HT1080 (cell line): ENCODE data around the gene ACADS. TPM values are rescaled to one million over a fixed set of nuclear protein-coding genes. Genes with fewer than 3 reads are reported as not detected.
A peak's percentile ranks its signal among the peaks of the same experiment; 100 is the strongest.
"Not testable (repeated sequence)": the region's sequence is repeated elsewhere in the genome, so short reads cannot be mapped to it uniquely, and the experiment has no call there.

Source experiments
- DNase-seq: peaks from one replicate; pipeline ENCODE4 v3.0.0-alpha.2; 2015; ENCODE audit warnings: low read depth
- total RNA-seq: library from RNA; depleted of rRNA; stranded (reverse); fragments of >200 nt; shearing (Covaris generic); gene quantifications from 2 replicates; pipeline ENCODE4 v1.2.3, GENCODE V29; 2014

ACADS gene
- total RNA-seq, 1 experiment from 2014 or later = 5.6 TPM

DNA sequence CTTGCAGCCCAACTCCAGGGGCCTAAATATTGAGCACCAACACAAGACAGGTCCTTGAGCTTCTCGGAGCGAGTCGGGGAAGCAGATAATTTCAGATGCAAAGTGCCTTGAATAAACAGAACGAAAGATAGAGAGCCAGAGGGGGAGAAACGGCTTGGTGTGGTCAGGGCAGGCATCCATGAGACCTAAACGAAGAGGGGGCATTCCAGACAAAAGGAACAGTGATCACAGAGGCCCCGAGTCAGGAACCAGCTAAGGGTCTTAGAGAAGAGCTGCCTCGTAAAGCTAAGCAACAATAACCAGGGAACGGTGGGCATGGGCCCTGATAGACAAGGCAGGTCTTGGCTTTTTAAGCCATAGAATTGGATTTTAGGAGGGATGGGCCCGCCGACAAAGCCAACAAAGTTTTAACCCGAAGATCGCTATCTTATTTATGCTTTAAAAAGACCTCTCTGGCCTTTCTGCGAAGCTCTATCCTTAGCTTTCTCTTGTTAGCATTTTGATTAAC lies 421 bp upstream of the ACADS start:
- DNase-seq = no peak

DNA sequence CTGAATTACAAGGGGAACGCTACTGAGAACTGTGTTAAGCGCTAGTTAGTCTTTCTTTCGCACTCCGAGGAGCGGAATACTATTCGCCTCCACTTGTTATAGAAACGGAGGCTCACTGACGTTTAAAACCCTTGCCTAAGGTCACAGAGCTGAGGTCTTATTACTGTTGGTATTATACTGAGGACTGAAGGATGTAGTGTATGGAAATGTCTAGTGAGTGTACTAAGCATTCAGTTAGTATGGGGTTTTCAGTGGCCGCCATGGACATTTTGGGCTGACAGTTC lies 826 bp downstream of the ACADS start:
- no peak for DNase-seq

DNA sequence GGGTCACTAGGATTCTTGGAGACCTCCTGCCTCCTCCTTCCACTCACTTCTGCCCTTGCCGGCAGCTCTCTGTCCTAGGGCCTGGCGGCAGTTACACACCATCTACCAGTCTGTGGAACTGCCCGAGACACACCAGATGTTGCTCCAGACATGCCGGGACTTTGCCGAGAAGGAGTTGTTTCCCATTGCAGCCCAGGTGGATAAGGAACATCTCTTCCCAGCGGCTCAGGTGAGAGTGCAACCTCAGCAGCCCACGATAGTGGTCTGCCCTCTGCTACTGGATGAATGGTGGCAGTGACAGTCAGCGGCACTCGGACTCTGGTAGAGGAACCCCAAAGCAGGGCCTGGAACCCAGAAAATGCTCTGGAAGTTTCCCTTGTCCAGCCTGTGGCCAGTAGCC lies 1.3 kb downstream of the ACADS start:
- DNase-seq = no peak

DNA sequence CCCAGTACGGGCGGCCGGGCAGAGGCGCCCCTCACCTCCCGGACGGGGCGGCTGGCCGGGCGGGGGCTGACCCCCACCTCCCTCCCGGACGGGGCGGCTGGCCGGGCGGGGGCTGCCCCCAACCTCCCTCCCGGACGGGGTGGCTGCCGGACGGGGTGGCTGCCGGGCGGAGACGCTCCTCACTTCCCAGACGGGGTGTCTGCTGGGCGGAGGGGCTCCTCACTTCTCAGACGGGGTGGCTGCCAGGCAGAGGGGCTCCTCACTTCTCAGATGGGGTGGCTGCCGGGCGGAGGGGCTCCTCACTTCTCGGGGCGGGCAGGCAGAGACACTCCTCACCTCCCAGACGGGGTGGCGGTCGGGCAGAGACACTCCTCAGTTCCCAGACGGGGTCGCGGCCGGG lies 6.6 kb downstream of the ACADS start:
- DNase-seq = not testable (repeated sequence)

DNA sequence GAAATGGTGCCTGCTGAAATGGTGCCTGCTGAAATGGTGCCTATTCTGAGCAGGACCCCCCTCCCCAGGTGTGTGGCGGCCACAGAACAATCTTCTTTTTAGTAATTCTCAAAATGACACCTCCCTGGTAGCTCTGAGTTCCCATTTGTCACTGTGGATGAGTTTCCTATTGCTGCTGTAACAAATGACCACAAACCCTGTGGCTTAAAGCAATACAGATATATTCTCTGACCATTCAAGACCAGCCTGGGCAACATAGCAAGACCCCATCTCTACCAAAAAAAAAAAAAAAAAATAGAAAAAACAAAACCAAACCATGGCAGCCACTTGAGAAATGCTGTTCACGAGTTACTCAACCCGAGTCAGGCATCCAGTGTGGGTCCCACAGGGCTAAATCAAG lies 7.9 kb downstream of the ACADS start:
- DNase-seq = no peak

DNA sequence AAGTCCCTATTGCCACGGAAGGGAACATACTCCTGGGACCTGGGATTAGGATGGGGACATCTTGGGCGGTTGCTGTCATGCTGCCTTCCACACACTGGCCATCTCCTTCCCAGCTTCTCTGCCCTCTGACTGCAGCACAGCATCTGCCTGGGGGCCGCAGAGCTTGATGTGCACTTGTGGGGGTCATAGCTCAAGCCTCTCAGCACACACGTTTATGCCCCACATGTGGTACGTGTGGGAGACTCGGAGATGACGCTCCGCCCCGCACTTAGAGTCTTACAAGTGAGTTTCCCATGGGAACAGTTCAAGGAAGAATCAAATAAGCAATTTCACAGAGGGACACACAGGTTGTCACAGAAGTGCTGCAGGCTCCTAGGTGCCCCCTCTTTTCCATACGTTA lies 8.6 kb downstream of the ACADS start:
- no peak for DNase-seq

DNA sequence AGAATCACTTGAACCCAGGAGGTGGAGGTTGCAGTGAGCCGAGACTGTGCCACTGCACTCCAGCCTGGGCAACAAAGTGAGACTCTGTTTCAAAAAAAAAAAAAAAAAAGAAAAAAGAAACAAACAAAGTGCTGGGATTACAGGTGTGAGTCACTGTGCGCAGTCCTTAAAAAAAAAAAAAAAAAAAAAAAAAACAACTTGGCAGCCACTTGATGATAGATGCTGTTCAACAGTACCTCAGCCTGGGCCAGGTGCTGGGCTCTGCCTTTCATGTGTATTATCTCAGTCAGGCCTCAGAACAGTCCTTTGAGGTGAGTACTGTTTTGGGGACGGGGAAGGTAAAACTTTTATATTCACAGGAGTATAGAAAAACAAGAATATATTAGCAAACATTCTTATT lies 9.6 kb downstream of the ACADS start:
- DNase-seq = peak; percentile 70

DNA sequence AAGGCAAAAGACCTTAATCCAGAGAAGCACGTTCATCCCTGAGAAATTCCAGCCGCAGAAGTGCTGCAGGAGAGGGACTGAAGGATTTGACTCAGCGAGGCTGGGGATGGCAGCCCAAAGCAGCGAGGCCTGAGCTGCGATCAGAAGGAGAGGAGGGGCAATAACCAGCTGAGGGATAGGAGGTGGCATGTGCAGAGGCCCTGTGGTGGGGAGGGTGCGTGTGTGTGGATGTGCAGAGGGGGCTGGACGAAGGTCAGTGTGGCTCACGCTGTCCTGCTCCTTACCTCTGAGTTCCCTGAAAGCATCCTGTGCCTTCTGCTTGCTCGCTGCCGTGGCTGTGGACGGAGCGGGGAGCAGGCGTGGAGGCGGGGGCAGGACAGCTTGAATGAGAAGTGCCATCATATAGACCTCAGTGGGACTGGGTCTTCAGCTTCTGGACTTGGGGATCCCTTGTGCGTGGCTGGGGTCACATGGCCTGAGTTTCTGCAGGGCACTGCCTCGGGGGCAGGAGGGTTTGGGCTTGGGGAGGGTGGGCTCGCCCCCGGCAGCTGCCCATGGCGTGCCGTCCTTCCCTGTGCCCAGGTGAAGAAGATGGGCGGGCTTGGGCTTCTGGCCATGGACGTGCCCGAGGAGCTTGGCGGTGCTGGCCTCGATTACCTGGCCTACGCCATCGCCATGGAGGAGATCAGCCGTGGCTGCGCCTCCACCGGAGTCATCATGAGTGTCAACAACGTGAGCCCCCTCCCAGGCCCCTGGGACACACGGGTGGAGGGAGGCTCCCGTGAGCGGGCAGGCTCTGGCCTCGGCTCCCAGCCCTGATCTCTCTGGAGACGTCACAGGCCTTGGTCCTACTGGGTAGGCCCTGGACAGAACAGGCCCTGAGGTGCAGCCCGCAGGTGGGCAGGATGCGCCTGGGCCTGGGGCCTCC lies 11.0 kb downstream of the ACADS start:
- DNase-seq = no peak

DNA sequence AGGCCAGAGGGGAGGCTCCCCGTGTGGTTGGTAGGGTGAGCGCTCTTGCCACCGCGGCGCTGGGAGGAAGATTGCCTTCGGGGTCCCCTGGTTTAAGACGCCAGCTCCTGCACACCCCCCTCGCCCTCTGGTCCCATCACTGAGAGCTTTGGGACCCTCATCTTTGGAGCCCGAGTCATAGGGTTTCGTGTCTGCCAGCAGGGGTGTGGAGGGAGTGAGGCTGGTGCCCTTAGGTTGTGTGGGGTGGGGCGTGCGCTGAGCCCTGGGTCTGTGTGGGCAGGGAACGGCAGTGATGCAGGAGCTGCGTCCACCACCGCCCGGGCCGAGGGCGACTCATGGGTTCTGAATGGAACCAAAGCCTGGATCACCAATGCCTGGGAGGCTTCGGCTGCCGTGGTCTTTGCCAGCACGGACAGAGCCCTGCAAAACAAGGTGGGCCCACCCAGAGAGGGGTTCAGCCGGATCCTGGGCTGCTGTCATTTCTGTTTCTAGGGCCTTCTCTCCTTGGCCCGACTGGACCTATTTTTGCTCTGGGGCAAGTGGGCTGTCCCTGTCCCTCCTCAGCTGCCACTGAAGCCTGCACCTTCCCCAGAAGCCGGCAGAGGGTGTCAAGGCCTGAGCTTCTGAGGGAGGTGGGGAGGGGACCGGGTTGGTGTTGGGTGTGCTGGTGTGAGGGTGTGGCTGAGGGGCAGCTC lies 12.1 kb downstream of the ACADS start:
- DNase-seq = peak; percentile 32

DNA sequence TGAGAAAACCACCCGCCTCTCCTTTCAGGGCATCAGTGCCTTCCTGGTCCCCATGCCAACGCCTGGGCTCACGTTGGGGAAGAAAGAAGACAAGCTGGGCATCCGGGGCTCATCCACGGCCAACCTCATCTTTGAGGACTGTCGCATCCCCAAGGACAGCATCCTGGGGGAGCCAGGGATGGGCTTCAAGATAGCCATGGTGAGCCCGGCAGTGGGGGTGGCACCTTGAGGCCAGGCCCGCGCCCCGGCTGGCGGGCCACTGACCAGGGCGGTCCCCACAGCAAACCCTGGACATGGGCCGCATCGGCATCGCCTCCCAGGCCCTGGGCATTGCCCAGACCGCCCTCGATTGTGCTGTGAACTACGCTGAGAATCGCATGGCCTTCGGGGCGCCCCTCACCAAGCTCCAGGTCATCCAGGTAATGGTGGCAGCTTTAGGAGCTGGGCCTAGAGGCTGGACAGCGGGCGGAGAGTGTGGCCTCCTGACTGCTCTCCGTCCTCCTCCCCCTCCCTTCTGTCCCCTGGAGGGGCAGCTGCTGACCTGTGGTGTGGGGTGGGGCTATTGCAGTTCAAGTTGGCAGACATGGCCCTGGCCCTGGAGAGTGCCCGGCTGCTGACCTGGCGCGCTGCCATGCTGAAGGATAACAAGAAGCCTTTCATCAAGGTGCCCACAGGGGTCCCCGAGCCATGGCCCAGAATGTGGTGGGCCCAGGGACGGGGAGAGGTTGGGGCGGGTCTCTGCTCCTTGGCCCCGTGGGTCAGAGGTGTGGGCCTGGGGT lies 12.8 kb downstream of the ACADS start:
- DNase-seq = no peak

DNA sequence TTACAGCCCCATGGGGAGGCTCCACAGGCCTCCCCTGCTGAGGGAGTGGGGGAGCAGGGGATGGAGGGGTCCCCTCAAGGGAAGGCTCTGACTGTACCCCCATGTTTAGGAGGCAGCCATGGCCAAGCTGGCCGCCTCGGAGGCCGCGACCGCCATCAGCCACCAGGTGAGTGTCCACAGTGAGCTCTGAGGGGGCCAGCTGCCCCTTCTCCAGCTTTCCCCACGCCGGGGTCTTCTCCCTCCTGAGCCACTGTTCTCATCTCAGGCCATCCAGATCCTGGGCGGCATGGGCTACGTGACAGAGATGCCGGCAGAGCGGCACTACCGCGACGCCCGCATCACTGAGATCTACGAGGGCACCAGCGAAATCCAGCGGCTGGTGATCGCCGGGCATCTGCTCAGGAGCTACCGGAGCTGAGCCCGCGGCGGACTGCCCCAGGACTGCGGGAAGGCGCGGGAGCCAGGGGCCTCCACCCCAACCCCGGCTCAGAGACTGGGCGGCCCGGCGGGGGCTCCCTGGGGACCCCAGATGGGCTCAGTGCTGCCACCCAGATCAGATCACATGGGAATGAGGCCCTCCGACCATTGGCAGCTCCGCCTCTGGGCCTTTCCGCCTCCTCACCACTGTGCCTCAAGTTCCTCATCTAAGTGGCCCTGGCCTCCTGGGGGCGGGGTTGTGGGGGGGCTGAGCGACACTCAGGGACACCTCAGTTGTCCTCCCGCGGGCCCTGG lies 13.6 kb downstream of the ACADS start:
- DNase-seq = no peak

DNA sequence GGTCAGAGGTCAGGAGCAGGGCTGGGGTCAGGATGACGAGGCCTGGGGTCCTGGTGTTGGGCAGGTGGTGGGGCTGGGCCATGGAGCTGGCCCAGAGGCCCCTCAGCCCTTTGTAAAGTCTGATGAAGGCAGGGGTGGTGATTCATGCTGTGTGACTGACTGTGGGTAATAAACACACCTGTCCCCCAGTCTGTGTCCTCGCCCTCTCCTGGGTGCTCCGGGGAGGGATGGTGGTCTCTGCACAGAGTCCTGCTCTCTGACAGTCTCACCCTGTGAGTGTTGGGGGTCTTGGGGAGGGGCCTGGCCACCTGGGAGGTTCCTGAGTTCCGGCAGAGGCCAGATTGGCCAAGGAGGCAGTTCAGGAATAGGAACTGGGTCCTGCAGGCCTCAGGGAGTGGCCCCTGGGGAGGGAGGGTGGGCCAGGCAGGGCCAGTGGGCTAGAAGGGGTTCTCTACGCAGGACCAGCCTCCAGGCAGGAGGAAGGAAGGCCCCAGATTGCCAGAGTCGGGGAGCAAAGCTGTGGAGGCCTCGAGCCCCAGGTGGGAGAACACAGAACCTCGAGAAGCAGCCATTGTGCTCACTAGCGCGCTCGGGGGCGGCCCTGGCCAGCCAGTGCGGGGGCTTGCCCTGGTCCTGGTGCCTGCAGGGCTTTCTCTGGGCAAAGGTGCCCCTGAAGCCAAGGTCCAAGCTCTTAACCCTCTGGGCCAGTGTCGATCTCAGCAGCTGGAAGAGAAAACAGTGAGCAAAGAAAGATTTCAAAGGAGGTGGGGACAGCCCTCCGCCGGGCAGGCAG lies 14.4 kb downstream of the ACADS start:
- DNase-seq = no peak

DNA sequence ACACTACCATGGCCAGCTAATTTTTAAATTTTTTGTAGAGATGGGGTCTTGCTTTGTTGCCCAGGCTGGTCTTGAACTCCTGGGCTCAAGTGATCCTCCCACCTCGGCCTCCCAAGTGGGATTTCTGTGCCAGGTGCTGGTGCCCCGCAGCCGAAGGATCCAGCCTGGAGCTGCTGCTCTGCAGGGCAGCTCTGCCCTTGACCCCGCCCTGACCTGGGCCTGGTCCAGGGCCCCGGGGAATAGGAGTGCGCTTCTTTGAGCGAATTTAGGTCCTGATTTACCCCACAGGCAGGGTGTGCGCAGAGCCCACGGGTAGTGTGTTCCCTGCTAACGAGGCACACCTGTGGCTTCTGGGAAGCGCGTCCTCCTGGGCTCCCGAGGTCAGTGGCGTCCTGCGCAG lies 15.2 kb downstream of the ACADS start:
- no peak for DNase-seq

DNA sequence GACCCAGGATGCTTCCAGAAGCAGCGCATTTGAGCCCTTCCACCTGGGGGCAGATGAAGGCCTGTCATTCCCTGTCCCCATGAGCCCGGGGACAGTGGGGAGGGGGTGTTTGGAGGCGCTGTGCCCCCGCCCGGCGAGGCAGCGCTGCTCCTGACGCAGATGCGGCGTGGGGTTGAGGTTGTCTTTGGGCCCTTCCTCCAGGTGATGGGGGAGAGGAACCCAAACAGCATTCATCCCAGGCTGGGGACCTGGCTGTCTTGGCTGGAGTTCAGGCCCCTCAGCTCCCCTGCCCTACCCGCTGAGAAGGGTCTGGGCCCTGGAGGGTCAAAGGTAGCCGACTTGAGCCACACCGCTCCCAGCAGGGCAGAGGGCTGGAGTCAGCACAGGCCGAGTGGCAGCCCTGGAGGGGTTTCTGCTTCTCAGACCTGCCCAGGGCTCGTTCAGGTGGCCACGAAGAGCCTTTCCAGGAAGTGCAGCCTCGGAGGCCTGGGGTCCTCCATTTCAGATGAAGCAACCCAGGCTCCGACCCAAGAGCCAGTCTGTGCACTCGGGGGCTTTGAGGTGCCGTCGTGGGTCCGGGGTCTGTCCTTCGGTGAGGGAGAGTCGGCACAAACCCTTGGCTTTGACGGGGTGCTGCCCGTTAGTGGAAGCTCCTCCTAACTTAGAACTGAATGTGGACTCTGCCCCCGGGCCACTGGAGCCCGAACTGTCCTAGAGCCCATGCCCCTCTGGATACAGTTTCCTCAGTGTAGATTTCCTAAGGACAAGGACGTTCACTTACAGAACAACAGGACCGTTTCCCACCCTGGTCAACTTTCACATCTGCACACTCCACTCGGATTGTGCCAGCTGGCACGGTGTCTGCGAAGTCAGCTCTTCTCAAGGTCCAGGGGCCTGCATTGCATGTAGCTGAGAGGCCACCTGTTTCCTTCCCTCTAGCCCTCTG lies 16.1 kb downstream of the ACADS start:
- no peak for DNase-seq

DNA sequence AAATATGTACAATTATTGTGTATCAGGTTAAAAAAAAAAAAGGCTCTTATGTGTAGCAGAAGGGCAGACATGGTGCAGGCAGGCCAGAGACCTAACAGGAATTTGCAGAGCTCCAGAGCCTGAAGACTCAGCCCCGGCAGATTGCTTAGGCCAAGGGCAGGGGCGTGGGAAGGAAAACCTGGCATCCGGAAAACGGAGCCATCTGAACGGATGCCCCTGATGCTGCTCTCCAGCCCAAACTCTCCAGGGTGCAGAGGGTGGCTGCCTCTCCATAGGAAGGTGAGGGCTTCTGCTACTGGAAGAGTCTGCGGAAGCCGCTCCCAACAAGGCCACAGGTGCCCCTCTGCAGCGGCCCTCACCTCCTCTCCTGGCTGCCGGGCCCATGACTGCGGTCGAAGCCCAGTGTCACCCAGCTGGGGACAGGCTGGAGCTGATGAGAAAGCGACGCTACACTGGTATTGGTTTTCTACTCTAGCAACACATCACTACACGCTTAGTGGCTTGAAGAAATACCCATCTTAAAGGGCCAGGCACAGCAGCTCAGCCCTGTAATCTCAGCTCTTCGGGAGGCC lies 19.4 kb downstream of the ACADS start:
- no peak for DNase-seq

DNA sequence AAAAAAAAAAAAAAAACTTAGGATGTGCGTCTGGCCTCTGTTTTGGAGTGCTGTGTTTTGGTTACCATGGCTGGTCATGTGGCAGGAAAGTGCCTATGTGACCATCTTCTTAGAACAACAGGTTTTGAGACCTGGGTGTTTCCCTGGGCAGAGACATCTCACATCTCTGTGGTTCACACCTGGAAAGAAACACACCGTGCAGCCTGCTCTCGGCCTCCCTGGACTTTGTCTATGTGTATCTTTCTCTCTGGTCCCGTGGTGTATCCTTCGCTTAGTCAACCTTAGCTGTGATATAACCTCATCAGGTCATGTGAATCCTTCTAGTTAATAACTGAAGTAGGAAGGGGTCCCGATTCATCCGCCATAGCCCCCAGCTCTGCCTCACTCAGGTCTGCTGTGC lies 22.6 kb downstream of the ACADS start:
- DNase-seq = no peak

DNA sequence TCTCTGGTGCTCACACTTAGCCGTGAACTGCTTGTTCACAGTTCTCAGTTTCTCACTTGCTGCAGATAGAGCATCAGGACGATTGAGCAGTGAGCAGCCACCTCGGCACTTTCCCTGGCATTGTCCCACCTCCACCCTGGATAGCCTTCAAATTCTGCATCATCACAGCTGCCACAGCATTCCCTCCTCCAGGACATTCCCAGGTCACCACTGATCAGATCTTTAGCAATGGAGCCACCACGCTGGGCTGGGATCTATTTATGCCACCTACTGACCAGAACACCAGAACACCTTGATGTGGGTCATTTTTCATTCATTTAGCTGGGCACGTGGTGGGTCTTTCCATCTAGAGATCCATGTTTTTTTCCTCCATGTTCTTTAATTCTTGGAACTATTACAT lies 23.6 kb downstream of the ACADS start:
- DNase-seq = no peak

DNA sequence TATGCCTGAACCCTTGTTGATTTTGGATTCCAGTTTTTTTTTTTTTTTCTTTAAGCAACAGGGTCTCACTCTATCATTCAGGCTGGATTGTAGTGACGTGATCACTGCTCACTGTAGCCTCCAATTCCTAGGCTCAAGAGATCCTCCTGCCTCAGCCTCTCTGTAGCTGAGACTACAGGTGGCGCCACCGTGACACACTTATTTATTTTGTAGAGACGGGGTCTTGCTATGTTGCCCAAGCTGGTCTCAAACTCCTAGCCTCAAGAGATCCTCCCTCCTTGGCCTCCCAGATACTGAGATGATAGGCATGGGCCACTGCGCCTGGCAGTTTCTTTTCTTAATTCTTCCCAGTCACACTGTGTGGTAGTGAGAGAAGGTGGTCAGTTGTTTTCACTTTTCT lies 25.2 kb downstream of the ACADS start:
- no peak for DNase-seq

DNA sequence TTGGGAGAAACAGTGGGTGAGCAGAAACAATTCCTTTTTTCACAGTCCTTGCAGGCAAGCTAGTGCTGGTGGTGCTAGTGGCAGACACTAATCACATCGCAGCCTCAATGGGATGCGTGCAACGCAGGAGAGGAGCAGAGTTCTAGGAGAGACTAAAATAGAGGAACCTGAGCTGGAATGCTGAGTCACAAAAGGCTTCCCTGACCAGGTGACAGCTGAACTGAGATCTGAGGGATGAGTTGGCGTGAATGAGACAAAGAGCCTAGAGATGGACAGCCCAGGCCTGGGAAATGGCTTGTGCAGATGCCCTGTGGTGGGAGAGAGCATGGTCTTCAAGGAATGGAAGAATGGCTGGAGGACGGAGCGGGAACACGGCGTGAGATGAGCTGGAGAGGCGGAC lies 25.8 kb downstream of the ACADS start:
- DNase-seq = no peak
